Activated gamma-delta T cell (primary cell): Measurements from ENCODE around the gene PAGR1.
"Not testable (repeated sequence)": the region's sequence is repeated elsewhere in the genome, so short reads cannot be mapped to it uniquely, and the experiment has no call there.

Experiments
- DNase-seq: peaks from one replicate; lab custom pipeline; 2025; lab: John Stamatoyannopoulos, UW

Gene PAGR1

DNA sequence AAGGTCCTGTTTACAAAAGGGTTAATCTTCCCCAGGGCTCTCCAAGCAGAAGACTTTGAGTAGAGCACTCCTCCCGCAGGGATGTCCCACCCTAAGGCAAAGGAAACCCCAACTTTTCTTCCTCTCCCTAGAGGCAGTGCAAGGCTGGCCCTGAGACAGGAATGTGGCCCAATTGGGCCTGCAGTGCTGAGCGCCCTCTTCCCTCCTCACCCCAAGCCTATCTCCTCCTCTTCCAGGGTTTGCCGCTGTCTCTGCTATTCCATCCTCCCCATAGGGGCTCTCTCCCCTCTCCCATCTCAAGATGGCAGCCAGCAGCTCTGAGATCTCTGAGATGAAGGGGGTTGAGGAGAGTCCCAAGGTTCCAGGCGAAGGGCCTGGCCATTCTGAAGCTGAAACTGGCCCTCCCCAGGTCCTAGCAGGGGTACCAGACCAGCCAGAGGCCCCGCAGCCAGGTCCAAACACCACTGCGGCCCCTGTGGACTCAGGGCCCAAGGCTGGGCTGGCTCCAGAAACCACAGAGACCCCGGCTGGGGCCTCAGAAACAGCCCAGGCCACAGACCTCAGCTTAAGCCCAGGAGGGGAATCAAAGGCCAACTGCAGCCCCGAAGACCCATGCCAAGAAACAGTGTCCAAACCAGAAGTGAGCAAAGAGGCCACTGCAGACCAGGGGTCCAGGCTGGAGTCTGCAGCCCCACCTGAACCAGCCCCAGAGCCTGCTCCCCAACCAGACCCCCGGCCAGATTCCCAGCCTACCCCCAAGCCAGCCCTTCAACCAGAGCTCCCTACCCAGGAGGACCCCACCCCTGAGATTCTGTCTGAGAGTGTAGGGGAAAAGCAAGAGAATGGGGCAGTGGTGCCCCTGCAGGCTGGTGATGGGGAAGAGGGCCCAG is 3.0 kb upstream of the PAGR1 start:
- DNase-seq, result no peak

DNA sequence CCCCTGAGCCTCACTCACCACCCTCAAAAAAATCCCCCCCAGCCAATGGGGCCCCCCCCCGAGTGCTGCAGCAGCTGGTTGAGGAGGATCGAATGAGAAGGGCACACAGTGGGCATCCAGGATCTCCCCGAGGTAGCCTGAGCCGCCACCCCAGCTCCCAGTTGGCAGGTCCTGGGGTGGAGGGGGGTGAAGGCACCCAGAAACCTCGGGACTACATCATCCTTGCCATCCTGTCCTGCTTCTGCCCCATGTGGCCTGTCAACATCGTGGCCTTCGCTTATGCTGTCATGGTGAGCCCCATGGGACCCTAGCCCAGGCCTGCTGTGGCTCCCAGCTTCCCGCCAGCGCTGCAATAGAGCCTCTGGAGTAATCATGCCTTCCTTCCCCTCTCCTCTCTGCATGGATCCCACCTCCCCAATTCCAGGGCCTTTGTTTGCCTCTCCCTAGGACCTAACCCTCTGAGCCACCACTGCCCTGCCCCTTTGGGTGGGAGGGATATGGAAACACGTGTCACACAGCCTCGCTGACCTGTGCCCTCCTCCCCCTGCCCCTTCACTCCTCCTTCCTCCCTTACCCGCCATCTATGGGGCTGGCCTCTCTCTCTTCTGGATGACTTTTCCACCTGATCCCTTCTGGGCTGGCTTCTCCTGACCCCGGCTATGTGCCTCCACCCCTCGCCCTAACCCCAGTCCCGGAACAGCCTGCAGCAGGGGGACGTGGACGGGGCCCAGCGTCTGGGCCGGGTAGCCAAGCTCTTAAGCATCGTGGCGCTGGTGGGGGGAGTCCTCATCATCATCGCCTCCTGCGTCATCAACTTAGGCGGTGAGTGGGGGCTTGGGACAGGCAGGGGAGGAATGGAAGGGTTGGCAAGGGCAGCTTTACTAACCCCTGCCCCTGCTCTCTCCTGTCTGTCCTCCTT is 2.0 kb upstream of the PAGR1 start:
- DNase-seq, result no peak

DNA sequence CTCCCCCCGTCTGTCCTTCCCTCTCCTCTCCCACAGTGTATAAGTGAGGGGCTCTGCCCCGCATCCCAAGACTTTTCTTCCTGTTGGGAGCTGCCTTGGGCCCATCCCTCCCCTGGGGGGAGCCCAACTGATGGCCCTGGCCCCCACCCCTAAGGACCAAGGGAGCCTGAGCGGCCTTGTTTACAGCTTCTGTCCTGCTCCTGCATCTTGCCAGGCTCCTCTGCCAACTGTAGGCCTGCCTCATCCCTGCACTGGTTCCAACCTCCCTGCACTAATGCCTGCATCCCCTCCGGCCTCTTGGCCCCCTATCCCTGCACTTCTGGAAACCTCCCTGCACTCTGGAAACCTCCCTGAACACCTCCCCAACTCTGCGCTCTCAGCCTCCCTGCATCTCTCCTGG is 1.4 kb upstream of the PAGR1 start:
- no peak for DNase-seq

DNA sequence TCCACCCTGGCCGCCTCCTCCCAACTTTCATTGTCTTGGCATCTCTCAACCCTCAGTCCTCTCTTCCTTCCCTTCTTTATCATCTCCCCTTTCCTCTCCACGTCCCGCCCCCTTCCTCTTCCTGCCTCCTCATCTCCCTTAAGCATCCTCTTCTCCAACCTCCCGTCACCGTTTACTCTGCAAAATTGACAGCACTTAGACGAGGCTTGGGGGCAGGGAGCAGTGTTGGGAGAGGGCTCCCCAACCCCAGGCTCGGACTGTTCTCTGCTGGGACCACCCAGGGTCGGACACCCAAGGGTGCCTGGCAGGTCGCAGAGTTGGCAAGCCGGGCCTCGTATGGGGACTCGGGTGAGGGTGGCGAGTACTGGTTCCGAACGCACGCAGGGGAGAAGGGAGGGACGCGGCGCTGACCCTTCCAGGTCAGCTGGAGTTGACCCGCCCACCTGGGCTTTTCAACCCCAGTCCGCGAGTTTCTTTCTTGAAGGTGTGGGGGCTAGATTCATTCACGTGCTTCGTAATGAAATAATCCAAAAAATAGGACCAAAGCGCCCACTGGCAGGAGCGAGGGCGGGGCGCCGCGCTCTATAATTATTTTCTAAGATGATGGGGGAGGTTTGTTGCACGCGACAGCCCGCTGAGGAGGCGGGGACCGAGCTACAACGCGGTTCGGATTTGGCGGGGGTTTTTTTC is 775 bp upstream of the PAGR1 start:
- DNase-seq, result no peak

DNA sequence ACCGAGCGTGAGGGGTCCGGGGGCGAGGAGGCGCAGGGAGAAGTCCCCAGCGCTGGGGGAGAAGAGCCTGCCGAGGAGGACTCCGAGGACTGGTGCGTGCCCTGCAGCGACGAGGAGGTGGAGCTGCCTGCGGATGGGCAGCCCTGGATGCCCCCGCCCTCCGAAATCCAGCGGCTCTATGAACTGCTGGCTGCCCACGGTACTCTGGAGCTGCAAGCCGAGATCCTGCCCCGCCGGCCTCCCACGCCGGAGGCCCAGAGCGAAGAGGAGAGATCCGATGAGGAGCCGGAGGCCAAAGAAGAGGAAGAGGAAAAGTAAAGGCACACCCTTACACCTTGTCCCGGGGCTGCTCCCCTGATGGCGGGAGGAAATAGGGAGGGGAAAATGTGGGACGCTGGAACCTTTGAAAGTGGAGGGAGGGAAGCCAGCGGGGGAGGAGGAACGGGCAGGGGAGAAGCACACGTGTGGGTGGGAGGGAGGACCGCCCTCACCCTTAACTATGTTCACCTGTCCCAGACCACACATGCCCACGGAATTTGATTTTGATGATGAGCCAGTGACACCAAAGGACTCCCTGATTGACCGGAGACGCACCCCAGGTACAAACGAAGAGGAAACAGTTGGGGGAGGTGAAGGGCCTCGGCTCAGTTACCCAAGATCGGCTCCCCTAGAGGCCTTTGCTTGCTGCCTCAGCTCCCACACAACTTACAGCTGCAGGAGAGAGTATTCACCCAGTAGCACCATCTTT is 916 bp downstream of the PAGR1 start:
- no peak for DNase-seq

DNA sequence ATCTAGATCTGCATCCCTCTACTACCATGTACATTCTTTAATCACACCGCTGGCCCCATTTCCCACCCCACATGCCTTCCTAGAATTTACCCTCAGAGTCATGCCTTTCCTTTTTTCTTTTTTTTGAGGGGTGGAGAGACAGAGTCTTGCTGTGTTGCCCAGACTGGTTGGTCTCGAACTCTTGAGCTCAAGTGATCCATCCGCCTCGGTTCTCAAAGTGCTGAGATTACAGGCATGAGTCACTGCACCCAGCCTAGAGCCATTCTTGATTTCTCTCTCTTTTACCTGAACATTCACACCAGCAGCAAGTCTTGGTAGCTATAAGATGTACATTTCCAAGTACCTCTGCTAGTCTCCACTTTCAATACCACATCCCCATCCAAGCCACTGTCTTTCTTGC is 2.1 kb downstream of the PAGR1 start:
- no peak for DNase-seq

DNA sequence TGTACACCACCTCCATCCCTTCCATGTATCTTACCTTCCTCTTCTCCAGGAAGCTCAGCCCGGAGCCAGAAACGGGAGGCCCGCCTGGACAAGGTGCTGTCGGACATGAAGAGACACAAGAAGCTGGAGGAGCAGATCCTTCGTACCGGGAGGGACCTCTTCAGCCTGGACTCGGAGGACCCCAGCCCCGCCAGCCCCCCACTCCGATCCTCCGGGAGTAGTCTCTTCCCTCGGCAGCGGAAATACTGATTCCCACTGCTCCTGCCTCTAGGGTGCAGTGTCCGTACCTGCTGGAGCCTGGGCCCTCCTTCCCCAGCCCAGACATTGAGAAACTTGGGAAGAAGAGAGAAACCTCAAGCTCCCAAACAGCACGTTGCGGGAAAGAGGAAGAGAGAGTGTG is 3.6 kb downstream of the PAGR1 start:
- no peak for DNase-seq

DNA sequence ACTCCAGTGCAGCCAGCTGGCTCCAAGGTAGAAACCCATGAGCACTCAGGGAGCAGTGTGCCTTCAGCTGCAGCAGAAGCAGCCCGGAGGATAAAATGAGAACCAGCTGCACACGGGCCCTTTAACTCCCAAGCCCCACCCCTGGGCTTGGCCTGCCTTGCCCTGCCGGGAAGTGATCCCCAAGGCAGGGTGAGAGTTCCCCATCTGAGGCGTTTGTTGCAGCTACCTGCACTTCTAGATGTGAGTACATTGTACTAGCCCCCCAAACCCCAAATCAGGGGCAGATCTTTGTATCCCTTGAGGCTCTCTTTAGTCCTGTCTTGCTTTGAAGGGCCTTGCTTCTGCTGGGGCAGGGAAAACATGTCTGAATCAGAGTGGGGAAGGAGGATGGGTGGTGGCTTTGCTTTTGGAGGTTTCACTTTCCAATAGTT is 4.3 kb downstream of the PAGR1 start, which contains the start of gene MVP:
MVP (plus strand) TSS at position 192 of the 431 bp plus-strand sequence. CDS start 10,088 bp downstream, outside the sequence.
- no peak for DNase-seq

DNA sequence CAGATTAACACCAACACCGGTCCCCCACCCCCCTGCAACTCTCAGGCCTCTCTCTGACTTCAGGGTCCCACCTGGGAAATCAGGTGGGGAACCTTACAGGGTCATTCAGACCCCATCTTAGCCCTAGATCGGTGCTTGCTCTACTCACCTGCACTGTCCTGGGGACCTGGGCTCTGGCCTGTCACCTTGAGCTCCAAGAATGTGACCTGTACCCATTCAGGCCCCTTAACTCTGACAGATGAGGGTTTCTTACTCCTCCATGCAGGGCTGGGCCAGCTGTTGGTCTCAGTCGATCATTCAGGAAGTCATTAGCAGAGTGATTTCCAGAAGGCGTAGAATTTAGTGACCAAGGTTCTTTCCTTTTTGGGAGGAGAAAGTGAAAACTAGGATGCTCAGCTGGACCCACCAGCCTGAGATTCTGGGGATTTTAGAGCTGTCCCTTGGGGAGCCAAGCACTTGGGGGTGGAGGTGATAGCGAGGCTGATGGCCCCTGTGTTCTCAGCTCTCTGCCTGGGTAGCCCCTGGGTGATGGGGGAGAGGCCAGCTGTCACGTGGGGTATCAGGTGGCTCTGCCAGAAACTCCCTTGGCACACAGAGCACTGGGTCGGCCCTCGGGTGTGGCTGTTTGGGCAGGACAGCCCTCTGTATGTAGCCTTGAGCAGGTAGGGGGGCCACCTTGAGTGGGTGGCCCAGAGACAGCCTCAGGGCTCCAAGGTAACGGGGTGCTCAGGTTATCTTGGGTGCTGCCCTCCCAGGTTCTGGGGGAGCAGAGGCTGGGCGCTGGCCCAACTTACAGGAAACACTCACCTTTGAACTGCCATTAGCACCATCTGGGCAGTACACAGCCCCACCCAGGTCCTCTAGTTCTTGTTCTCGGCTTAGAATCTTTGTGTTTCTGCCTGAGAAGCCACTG is 5.0 kb downstream of the PAGR1 start:
- DNase-seq, result no peak

DNA sequence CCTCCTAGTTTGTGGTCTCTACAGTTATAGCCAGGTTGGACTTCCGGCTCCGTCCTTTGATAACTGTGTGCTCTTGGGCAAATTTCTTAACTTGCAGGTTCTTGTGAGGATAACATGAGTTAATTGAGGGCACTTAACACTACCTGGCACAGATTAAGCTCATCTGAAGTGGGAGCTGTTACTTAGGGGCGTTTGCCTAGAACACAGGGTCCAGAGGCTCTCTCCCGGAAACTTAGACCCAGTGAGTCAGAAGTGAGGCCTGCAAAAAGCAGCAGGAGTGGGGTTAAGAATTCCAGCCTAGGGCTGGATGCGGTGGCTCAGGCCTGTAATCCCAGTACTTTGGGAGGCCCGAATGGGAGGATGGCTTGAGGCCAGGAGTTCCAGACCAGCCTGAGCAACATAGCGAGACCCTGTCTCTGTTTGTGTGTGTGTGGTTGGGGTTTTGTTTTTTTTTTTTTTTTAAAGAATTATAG is 5.7 kb downstream of the PAGR1 start:
- no peak for DNase-seq

DNA sequence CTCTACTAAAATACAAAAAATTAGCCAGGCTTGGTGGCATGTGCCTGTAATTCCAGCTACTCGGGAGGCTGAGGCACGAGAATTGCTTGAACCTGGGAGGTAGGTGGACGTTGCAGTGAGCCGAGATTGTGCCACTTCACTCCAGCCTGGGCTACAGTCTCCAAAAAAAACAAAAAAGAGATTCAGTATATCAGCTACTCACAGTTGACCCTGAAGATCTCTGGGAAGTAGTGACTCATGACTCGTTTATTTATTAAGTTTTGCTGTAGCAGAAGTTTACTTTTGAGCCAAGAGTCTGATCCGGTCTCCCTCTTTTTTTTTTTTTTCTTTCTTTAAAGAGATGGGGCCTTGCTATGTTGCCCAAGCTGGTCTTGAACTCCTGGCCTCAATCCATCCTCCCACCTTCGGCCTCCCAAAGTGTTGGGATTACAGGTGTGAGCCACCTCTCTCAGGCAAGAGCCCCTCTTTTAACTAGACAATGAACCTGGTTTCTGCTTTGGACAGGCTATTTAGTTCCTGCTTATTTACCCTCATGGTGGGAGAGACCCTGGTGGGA is 8.7 kb downstream of the PAGR1 start:
- DNase-seq, result no peak

DNA sequence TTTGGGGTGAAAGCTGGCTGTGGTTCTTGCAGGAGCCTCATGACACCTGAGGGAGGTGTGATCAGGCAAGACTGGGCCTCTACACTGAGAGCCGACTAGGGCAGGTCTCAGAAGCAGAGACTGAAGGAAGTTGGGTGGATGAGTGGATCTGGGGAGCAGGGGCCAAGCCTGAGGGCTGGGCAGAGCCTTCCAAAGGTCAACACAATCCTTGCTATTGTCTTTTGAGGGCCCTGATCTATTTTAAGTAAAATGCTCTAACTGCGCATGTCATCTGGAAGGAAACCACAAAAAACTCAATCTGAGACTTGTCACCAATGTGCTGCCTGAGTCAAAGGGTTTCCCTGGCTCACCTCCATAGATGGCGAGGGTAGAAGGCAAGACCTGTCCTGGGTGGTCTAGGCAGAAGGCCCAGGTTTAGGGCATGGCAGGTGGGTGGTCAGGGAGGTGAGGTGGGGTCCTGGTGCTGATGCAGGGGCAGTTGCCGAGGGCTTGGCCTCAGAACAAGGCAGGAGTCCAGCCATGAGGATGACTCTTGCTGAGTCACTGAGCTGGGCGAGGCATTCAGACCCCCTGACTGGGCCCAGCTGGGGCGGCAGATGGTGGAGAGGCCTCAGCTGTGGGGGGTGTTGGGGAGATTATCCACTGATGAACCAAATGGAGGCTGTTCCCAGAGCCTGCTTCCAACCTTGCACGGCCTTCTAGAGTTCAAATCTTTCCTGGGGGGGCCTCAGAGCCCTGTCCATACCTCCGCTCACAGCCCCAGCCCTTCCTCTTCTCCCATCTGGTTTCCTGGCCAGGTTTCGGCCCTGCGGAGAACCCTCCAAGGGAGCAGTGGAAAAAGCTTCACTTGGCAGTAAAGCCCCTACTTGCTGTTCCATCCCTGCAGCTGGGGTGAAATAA is 9.4 kb downstream of the PAGR1 start:
- DNase-seq, result no peak

DNA sequence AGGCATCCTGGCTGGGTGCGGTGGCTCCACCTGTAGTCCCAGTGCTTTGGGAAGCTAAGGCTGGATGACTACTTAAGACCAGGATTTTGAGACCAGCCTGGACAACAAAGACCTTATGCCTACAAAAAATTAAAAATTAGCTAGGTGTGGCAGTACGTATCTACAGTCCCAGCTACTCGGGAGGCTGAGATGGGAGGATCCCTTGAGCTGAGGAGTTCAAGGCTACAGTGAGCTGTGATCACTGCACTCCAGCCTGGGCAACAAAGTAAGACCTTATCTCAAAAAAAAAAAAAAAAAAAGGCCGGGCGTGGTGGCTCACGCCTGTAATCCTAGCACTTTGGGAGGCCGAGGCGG is 10.4 kb downstream of the PAGR1 start:
- no peak for DNase-seq

DNA sequence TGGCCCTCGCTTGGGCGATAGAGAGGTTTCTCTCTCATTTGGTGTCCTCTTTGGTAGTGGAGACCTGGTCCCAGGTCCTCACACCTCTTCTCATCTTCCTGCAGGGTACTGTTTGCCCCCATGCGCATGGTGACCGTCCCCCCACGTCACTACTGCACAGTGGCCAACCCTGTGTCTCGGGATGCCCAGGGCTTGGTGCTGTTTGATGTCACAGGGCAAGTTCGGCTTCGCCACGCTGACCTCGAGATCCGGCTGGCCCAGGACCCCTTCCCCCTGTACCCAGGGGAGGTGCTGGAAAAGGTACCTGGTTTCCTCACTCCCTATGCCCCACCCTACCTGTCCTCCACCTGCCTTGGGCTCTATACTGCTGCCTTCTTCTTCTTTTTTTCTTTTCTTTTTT is 14.8 kb downstream of the PAGR1 start:
- no peak for DNase-seq

DNA sequence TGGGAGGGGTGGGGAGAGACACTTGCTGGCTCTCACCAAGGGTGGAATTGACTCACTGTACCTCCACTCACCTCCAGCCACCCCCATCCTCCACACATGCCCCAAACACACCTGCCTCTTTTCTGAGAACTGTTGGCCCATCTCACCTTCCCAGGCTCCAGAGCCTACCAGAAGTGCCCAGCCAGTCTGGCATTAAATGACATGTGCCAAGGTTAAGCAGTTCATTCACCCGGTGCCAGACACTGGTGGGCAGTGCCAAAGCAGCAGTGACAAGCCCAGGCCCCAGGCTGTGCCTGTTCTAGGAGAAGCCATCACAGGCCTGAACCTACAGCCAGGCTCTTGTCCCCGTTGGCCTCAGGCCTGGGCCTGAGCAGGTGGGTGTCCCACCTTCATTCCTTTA is 15.5 kb downstream of the PAGR1 start:
- no peak for DNase-seq

DNA sequence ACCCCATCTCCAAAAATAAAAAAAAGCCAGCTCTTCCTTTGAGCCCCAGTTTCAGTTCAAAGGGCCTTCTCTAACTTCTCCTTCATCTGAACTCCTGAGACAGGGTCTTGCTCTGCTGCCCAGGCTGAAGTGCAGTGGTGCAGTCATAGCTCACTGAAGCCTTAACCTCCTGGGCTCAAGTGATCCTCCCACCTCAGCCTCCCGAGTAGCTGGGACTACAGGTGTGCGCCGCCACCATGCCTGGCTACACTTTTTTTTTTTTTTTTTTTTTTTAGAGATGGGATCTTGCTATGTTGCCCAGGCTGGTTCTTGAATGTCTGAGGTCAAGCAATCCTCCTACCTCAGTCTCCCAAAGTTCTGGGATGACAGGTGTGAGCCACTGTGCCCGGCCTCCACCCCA is 17.3 kb downstream of the PAGR1 start:
- DNase-seq, result not testable (repeated sequence)

DNA sequence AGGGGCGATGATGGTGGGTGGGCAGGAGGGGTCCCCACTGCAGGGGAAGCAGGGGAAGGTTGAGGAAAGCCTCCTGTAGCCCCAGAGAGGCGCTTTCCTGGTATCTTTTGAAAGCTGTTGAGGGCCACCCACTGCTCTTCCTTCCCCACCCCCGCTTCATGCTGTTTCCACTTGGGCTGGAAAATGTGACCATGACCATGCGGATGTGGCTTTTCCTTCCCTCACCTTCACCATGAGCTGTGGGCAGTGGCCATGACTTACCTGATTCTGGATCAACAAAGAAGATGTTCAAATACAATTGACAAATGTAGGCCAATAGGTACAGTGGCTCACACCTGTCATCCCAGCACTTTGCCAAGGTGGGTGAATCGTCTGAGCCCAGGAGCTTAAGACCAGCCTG is 18.1 kb downstream of the PAGR1 start:
- no peak for DNase-seq

DNA sequence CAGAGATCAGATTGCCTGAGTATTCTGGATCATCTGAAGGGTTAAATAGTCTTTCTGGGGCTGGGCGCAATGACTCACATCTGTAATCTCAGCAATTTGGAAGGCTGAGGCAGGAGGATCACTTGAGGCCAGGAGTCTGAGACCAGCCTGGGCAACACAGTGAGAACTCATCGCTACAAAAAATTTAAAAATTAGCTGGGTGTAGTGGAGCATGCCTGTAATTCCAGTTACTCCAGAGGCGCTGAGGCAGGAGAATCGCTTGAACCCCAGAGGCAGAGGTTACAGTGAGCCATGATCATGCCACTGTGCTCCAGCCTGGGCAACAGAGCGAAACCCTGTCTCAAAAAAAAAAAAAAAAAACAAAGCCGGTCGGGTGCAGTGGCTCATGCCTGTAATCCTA is 20.0 kb downstream of the PAGR1 start:
- DNase-seq, result no peak

DNA sequence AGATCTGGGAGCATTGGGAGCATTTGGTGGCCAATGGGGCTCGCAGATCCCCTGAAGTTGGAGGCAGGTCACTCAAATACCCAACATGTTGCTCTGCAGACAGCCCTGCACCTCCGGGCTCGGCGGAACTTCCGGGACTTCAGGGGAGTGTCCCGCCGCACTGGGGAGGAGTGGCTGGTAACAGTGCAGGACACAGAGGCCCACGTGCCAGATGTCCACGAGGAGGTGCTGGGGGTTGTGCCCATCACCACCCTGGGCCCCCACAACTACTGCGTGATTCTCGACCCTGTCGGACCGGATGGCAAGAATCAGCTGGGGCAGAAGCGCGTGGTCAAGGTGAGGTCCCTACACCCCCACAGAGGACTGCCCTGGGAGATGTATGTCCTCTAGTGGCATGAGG is 20.7 kb downstream of the PAGR1 start:
- DNase-seq, result no peak
